Umbilical cord (tissue), 2 donors: ENCODE data around the gene TOMM34. TPM values are rescaled to one million over a fixed set of nuclear protein-coding genes. Genes with fewer than 3 reads are reported as not detected.
A peak's percentile ranks its signal among the peaks of the same experiment; 100 is the strongest.

ENCODE experiments used
- DNase-seq: peaks from one replicate; pipeline ENCODE4 v3.0.0-alpha.2; 2015; ENCODE audit warnings: low spot score
- total RNA-seq: library from RNA; depleted of rRNA; stranded (reverse); fragments of >200 nt; gene quantifications from one replicate; pipeline ENCODE4 v1.2.3, GENCODE V29; 2014; ENCODE audit warnings: low replicate concordance; ENCODE audit not compliant: insufficient read depth

TOMM34 gene
- total RNA-seq, result 7.2 TPM

GRCh38 chr20:44960103-44960852, at the start of gene TOMM34:
TOMM34 (minus strand) TSS chr20:44960397; CDS start chr20:44960333, 64 bp downstream.
- peak; percentile 96 for DNase-seq

GRCh38 chr20:45008521-45009049, 48.4 kb upstream of the TOMM34 start:
- DNase-seq, result no peak

DNA sequence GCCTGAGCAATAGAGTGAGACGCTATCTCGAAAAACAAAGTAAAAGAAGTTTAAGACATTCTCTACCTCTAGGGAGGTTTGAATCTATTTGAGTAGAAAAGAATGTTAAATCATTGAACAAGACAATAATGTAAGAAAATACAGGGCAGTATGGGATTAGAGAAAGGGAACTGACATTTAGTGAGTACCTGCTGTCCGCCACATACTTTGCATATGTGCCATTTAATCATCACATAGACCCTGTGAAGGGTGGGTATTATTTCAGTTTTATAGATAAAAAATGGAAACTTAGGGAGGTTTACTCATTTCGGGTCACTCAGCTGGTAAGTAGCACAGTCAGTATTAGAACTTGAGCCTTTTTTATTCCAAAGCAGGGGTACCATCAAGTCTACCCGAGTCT, 37.5 kb upstream of the TOMM34 start:
- no peak for DNase-seq

DNA sequence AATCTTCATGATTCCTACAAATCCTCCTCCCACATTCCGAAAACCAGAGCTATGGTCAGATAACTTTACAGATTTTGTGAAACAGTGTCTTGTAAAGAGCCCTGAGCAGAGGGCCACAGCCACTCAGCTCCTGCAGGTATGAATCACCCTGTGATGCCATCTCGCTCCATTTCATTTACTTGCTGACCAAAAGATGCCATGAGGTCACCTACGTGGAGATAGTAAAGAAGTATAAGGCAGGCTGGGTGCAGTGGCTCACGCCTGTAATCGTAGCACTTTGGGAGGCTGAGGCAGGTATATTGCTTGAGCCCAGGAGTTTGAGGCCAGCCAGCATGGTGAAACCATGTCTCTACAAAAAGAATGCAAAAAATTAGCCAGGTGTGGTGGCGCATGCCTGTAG, 37.0 kb upstream of the TOMM34 start:
- no peak for DNase-seq

- no peak for DNase-seq
Measured at GRCh38 chr20:44993343-44993742, 33.1 kb upstream of the TOMM34 start.

DNA sequence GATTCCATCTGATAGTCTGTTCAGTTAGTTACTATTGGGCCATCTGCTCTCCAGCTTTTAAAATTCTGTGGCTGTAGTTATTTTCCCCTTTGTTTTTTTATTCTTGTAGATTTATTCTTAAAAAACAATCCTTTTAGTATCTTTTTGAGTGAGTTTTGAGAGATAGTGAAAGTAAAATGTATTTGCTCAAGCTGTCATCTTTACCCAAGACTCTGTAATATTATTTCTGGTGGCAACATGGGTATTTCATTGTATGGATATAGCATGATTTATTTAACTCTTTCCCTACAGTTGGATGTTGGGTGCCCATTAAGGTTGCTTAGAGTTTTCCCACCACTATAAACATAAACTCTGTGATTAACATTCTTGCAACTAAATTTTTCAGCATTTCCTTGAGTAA, 30.8 kb upstream of the TOMM34 start:
- DNase-seq, result no peak

GRCh38 chr20:44990425-44990824, 30.2 kb upstream of the TOMM34 start:
- no peak for DNase-seq

- no peak for DNase-seq
Measured at GRCh38 chr20:44988631-44989171, 28.5 kb upstream of the TOMM34 start.

DNA sequence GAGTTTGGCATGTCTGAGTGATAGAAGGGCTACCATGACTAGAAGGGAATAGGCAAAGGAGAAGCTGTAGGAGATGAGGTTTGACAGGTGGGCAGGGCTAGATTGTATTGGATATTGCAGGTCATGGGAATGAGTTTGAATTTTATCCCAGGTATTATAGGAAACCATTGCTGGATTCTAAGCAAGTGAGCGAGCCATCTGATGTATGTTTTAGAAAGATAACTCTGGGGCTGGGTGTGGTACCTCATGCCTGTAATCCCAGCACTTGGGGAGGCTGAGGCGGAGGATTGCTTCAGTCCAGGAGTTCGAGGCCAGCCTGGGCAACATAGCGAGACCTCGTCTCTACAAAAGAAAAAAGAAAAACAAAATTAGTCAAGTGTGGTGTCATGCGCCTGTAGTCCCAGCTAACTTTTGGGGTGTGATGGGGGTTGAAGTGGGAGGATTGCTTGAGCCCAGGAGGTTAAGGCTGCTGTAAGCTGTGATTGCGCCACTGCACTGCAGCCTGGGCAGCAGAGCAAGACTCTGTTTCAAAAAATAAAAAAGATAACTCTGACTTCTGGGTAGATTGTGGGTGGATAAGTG, 23.0 kb upstream of the TOMM34 start:
- DNase-seq, result no peak

GRCh38 chr20:44981736-44982406, 21.7 kb upstream of the TOMM34 start:
- DNase-seq, result no peak

DNA sequence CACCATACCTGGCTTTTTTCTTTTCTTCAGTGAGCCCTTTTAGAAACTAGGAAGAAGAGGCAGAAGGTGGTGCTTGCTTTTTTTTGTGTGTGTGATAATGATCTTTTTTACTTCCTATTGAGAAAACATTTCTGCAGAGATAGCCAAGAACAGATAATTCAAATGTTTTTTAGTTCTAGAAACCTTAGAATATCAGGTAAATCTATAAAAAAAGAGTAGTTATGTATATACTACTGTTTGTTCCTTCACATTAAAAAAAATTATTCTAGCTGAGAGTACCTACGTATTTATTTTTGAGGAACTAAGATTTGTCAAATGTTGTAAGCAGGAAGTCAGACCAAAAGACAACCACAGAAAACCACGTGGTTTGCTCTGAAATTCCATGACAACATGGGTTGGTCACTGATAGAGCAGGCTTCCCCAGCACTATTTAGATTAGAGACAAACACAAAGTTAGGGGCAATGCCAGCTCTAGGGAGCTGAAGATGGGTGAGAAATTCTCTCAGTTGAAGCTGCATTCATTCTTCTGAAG, 19.0 kb upstream of the TOMM34 start:
- peak; percentile 54 for DNase-seq

DNA sequence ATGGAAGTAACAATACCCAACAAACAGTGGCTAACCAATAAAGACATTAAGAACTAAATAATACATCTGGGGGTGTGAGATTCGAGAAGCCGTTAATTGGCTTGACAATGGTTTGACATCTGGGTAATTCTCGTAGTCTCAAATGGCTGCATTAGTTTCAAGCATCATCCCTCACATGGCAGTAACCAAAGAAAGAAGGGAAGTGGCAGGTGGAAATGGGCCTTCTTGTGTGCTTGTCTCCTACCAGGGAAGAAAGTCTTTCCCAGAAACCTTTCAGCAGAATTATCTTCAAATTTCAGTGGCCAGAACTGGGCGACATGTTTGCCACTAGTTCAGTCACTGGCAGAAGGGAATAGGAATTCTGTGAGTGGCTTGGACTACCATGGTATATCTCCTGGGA, 16.5 kb upstream of the TOMM34 start:
- DNase-seq, result no peak

DNA sequence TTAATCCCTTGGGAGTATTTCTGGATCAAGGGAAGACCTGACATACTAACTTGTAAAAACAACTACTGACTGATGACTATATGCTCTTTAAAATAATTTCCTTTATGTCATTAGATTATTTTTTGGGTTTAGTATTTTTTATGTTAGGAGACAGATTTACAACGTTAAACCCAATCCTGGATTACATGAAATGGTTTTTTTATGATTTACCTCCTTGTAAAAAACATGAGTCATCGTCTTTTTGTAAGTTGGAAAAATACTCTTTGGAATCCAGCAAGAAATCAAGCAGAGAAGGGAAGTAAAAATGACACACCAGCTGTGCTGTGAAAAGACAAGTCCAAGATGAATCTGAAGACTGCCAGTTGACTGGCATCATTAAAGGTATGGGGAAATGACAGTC, 12.9 kb upstream of the TOMM34 start:
- peak; percentile 76 for DNase-seq

DNA sequence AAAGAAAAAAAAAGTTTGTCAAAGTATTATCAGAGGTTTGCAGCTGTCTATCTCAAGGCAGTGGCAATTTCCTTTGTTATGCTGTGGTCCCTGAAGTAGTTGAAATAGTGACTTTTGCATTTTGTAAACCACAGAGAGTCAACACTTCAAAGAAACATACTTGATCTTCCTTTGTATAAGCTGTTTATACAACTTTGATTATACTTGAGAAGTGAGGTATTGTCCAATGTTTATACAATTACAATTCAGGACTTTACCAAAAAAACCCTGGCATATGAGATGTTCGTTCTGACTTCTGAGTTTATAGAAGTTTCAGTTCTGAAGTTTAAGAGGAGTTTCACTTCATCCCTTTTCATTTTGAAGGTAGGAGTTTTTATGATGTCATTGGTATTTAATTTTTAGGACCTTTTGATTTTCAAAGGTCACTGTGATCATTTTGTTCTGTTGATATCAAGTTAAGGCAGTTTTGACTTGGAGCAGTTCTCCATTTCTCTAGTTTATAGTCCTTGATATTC, 10.1 kb upstream of the TOMM34 start:
- no peak for DNase-seq

DNA sequence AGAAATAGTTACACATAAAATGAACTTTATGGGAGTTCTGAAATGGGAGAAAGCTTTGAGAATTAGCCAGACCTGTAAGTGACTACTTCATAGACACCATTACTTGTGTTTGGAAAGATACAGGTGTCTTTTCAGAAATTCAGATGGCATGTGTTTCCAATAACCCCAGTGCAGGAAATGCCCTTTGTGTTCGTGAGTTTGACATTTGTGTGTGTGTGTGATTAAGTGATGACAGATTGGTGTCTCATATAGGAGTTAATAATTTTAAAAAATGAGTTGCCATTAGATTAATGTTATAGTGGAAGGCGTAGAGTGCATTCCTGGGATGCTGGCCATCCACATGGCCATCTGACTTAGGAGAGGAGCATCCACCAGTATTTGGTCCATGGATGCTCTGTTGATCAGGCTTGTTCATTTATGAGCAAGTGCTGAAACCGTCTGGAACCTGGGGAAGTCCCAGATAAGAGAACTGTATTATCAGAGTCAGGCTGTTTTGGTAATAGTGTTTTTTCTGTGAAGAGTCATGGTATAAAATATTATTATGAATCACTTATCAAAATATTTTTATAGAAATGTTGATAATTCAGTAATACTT, 9.2 kb upstream of the TOMM34 start:
- DNase-seq, result no peak

GRCh38 chr20:44967207-44967807, 7.1 kb upstream of the TOMM34 start:
- DNase-seq, result peak; percentile 18

DNA sequence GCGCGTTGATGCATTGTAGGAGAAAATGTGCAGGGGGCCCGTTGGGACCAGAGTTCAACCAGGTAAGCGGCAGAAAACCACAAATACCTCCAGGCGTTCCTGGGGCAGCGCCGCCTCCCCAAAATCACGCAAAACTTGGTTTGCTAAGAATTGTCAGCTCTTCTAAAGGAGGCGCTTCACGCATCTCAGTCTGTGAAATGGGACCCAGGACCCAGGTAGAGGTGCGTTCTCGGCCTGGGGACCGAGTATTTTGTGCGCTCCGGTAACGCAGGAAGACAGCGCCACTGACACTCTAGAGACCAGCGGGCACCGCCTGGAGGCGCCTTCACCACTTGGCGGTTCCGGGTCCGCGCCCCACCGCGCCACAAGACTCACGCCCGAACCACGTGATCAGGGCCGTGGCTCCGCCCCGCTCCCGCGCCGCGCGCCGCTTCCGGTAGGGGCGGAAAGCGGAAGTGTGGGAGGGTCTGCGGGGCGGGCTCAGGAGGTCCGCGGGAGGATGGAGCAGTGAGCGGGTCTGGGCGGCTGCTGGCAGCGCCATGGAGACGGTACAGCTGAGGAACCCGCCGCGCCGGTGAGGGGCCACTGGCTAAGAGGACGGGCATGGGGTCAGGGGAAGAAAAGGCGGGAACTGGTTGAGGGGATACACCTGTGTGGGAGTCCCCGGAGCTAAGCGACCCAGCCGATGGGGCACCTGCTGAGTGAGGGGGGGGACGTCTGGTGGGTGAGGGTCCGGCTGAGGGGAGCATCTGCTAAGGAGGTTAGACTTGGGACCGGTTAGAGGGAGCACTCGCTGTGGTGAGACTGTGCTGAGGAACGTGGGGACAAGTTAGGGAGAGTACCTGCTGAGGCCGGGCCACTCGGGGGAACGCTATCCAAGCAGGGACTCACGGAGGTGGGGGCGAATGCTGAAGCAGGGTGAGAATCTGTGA, 6.1 kb upstream of the TOMM34 start, which contains the start of gene STK4:
TSS of gene STK4 (plus strand) at position 483 of the 932 bp plus-strand sequence. CDS start at position 540, 57 bp downstream.
- DNase-seq, result peak; percentile 95

GRCh38 chr20:44965651-44966029, 5.4 kb upstream of the TOMM34 start:
- DNase-seq, result no peak

- DNase-seq, result no peak
Measured at GRCh38 chr20:44963325-44964215, 3.4 kb upstream of the TOMM34 start.
